Stimulated activated CD8-positive, alpha-beta memory T cell treated with anti-CD3 and anti-CD28 coated beads, Interleukin-7, amount 100 ng/mL, for 48 hours (primary cell): Measurements from ENCODE around the gene CAPG.
A peak's percentile ranks its signal among the peaks of the same experiment; 100 is the strongest.
"Not testable (repeated sequence)": the region's sequence is repeated elsewhere in the genome, so short reads cannot be mapped to it uniquely, and the experiment has no call there.

ENCODE experiments used
- DNase-seq, 2 donors: peaks; one replicate each; pipeline ENCODE4 v3.0.0-alpha.2; 2020; ENCODE audit warnings: low read depth in 1 of 2; ENCODE audit errors: extremely low read depth in 1 of 2

Gene CAPG

GRCh38 chr2:85398426-85399182, 11.6 kb downstream of the CAPG start:
- DNase-seq: no peak

- no peak for DNase-seq
These were observed 12.2 kb downstream of the CAPG start for GRCh38 chr2:85397925-85398331.

GRCh38 chr2:85396531-85397470, 13.4 kb downstream of the CAPG start:
- DNase-seq: no peak

GRCh38 chr2:85395912-85396475, 14.2 kb downstream of the CAPG start:
- no peak for DNase-seq

- DNase-seq: no peak
These were observed 15.2 kb downstream of the CAPG start for GRCh38 chr2:85394976-85395375.

- DNase-seq: no peak
These were observed 15.9 kb downstream of the CAPG start for GRCh38 chr2:85394261-85394681.

GRCh38 chr2:85393836-85394235, 16.3 kb downstream of the CAPG start:
- DNase-seq: no peak

GRCh38 chr2:85390941-85391669, 19.1 kb downstream of the CAPG start:
- peak in 1 of 2 donors; percentile 48 for DNase-seq

- DNase-seq: no peak
These were observed 21.2 kb downstream of the CAPG start for GRCh38 chr2:85388878-85389538.

GRCh38 chr2:85387754-85388153, 22.4 kb downstream of the CAPG start:
- DNase-seq: no peak

- DNase-seq: no peak
These were observed 24.4 kb downstream of the CAPG start for GRCh38 chr2:85385746-85386145.

- DNase-seq: no peak
These were observed 26.3 kb downstream of the CAPG start for GRCh38 chr2:85383850-85384249.

GRCh38 chr2:85383151-85383550, 27.0 kb downstream of the CAPG start:
- DNase-seq: not testable (repeated sequence)

GRCh38 chr2:85380048-85380447, 30.1 kb downstream of the CAPG start:
- DNase-seq: no peak

GRCh38 chr2:85378257-85378656, 31.9 kb downstream of the CAPG start:
- no peak for DNase-seq

- DNase-seq: no peak
These were observed 33.1 kb downstream of the CAPG start for GRCh38 chr2:85377083-85377482.

GRCh38 chr2:85376291-85377065, 33.7 kb downstream of the CAPG start:
- no peak for DNase-seq

- DNase-seq: no peak
These were observed 39.1 kb downstream of the CAPG start for GRCh38 chr2:85371045-85371444.

GRCh38 chr2:85369500-85369899, 40.7 kb downstream of the CAPG start:
- no peak for DNase-seq

- no peak for DNase-seq
These were observed 41.2 kb downstream of the CAPG start for GRCh38 chr2:85368921-85369320.
